Measurements from ENCODE around the gene LRRC4B.

GRCh38 chr19:50510121-50510670 lies 58.0 kb downstream of the LRRC4B start:
- no peak for TF ChIP-seq CTCF (conservative IDR thresholded peaks at IDR 0.05)
- TF ChIP-seq ZFX (IDR thresholded peaks at IDR 0.05), result no peak

Data from C4-2B (cell line).